ENCODE results near the gene BEND5.

Gene BEND5

DNA sequence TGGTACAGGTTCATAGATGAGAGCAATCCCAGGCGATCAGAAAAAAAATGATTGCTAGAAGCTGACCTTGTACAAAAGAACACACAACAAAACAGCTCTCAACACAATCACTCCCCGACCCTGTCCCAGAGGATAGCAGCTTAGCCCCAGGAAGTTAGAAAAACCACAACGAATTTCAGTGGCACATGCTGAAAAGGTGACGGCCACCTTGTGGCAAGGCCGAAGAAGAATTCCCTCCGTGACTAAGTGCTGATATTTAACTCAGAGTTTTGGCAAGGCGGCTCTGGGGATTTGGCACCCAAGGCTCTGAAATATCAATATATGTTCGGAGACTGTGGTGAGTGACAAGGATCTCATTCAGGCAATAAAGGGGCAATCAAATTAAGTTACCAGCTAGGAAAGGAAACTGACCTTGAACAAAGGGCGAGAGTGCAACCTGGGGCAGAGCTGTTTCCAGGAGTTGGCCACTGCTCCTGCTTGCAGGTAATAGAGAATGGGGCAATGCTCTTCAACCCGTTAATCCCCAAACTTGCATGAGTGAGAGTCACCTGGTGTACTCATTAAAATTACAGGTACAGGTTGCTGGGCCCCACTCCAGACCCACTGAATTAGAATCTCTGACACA, 96.2 kb downstream of the BEND5 start:
- peak; percentile 55 for DNase-seq (ENCODE audit: low read depth)
- H3K4me3 ChIP-seq (ENCODE audit: low read depth, low read length): no peak overlapping the region
- TF ChIP-seq, protein P1, sequence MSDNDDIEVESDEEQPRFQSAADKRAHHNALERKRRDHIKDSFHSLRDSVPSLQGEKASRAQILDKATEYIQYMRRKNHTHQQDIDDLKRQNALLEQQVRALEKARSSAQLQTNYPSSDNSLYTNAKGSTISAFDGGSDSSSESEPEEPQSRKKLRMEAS (IDR thresholded peaks at IDR 0.05; ENCODE audit: low read depth, low read length): peak; percentile 54
- TF ChIP-seq POLR2A (IDR thresholded peaks at IDR 0.05; ENCODE audit: extremely low read depth, insufficient read length): no peak
- TF ChIP-seq MYC (IDR thresholded peaks at IDR 0.05; ENCODE audit: low read depth, low read length): peak; percentile 18; the same call in 1 of the 2 replicates
- TF ChIP-seq, protein P2, sequence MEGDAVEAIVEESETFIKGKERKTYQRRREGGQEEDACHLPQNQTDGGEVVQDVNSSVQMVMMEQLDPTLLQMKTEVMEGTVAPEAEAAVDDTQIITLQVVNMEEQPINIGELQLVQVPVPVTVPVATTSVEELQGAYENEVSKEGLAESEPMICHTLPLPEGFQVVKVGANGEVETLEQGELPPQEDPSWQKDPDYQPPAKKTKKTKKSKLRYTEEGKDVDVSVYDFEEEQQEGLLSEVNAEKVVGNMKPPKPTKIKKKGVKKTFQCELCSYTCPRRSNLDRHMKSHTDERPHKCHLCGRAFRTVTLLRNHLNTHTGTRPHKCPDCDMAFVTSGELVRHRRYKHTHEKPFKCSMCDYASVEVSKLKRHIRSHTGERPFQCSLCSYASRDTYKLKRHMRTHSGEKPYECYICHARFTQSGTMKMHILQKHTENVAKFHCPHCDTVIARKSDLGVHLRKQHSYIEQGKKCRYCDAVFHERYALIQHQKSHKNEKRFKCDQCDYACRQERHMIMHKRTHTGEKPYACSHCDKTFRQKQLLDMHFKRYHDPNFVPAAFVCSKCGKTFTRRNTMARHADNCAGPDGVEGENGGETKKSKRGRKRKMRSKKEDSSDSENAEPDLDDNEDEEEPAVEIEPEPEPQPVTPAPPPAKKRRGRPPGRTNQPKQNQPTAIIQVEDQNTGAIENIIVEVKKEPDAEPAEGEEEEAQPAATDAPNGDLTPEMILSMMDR (IDR thresholded peaks at IDR 0.05; ENCODE audit: low read depth, low read length): peak; percentile 25

DNA sequence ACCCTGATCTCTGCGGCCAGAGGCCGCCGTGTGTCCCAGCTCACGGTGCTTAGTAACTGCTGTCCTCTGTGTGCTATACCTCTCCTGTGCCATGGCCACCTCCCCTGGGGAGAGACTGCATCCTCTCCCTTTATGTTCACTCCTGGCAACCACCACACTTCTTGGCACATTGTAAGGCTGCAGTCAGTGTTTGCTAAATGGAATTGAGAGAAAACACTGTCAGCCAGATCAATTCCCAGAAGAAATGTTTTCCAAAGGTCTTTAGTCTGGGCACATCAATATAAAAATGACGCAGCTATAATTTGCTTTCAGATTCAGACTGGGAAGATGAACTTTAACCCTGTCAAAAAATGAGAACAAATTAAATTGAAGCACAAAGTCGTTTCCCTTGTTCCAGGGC, 96.8 kb downstream of the BEND5 start:
- no peak overlapping the region for H3K4me3 ChIP-seq (ENCODE audit: low read depth, low read length)
- no peak for TF ChIP-seq POLR2A (IDR thresholded peaks at IDR 0.05; ENCODE audit: extremely low read depth, insufficient read length)
- TF ChIP-seq, protein P2 (IDR thresholded peaks at IDR 0.05; ENCODE audit: low read depth, low read length): no peak
- no peak for TF ChIP-seq MYC (IDR thresholded peaks at IDR 0.05; ENCODE audit: low read depth, low read length)
- TF ChIP-seq, protein P1 (IDR thresholded peaks at IDR 0.05; ENCODE audit: low read depth, low read length): no peak
- DNase-seq (ENCODE audit: low read depth): no peak

DNA sequence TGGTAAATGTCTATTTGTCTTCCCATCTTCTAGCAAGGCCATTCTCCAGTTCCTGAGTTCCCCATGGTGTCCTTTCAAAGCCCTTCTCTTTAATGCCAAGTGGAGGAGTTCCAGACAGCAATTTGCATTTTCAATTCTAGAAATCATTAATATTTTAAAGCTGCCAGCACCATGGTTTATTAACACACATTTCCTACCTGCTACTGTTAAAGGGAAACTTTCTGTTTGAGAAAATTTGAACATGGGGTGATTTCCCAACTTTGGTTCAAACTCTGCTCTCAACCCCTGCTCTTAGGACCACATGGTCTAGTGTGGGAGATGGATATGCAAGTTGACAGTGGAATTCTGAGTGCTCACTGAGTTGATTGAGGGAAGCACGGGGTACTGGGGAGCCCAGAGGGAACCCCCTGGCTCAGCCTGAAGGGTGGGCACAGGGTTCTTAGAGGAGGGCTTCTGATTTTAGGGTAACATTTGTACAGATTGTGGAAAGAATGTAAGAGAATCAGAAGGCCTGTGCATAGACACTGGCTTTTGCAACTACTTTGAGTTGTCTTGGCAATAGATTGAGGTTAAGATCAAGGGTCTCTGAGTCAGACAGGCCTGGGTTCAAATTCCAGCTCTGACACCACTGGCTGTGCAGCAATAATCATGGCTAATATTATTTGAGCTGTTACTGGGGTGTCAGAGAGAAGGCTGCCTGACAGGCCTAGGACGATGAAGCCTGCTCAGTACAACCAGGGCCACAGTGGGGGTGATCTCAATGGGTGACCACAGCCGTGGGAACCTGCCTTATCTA, 97.8 kb downstream of the BEND5 start:
- no peak for TF ChIP-seq POLR2A (IDR thresholded peaks at IDR 0.05; ENCODE audit: extremely low read depth, insufficient read length)
- TF ChIP-seq, protein P1 (IDR thresholded peaks at IDR 0.05; ENCODE audit: low read depth, low read length): no peak
- TF ChIP-seq, protein P2 (IDR thresholded peaks at IDR 0.05; ENCODE audit: low read depth, low read length): no peak
- TF ChIP-seq MYC (IDR thresholded peaks at IDR 0.05; ENCODE audit: low read depth, low read length): no peak
- DNase-seq (ENCODE audit: low read depth): no peak
- no peak overlapping the region for H3K4me3 ChIP-seq (ENCODE audit: low read depth, low read length)
